OCI-LY1 (cell line): ENCODE data around the gene HPSE2.

Source experiments
- H2AFZ ChIP-seq: fragments of 200-600 bp; sonication (generic), shearing (Covaris generic); 2 replicates; pipeline ENCODE4 v1.6.0; 2014; ENCODE audit warnings: antibody characterized with exemption, mild to moderate bottlenecking, low read length
- H3F3A ChIP-seq: fragments of 200-600 bp; sonication (generic), shearing (Covaris generic); 2 replicates; pipeline ENCODE4 v1.6.0; 2014; ENCODE audit warnings: mild to moderate bottlenecking, antibody characterized with exemption, low read length, moderate library complexity; ENCODE audit not compliant: insufficient read depth
- H3K27ac ChIP-seq: fragments of 200-600 bp; sonication (generic); 2 replicates; pipeline ENCODE4 v1.5.1; 2014; ENCODE audit warnings: low read length, mixed run types, mild to moderate bottlenecking, low read depth; ENCODE audit not compliant: poor library complexity, severe bottlenecking
- H3K27me3 ChIP-seq: fragments of 200-600 bp; sonication (generic); 2 replicates; pipeline ENCODE4 v1.6.0; 2014; ENCODE audit warnings: antibody characterized with exemption, mild to moderate bottlenecking, low read length, moderate library complexity; ENCODE audit not compliant: insufficient read depth
- H3K36me3 ChIP-seq: fragments of 200-600 bp; sonication (generic); 2 replicates; pipeline ENCODE4 v1.6.1; 2014; ENCODE audit warnings: mild to moderate bottlenecking, antibody characterized with exemption, low read length, moderate library complexity, mixed read lengths; ENCODE audit not compliant: insufficient read depth
- H3K4me1 ChIP-seq: fragments of 200-600 bp; sonication (generic); 2 replicates; pipeline ENCODE4 v1.5.1; 2014; ENCODE audit warnings: mild to moderate bottlenecking, low read length, moderate library complexity; ENCODE audit not compliant: insufficient read depth, severe bottlenecking
- H3K4me2 ChIP-seq: fragments of 200-600 bp; sonication (generic), shearing (Covaris generic); 2 replicates; pipeline ENCODE4 v1.6.1; 2014; ENCODE audit warnings: low read length
- H3K4me3 ChIP-seq: fragments of 200-600 bp; sonication (generic); 2 replicates; pipeline ENCODE4 v1.5.1; 2014; ENCODE audit warnings: low read length, low read depth, mild to moderate bottlenecking, mixed read lengths; ENCODE audit not compliant: poor library complexity, severe bottlenecking
- H3K79me2 ChIP-seq: fragments of 200-600 bp; shearing (Covaris generic); 2 replicates; pipeline ENCODE4 v1.6.1; 2016; ENCODE audit warnings: mixed run types, low read length, mixed read lengths; ENCODE audit not compliant: insufficient read depth
- H3K9ac ChIP-seq: fragments of 200-600 bp; sonication (generic), shearing (Covaris generic); 2 replicates; pipeline ENCODE4 v1.6.1; 2014; ENCODE audit warnings: mild to moderate bottlenecking, low read length, mixed read lengths
- H3K9me2 ChIP-seq: fragments of 200-600 bp; sonication (generic), shearing (Covaris generic); 2 replicates; pipeline ENCODE4 v1.6.1; 2014; ENCODE audit warnings: low read depth, mild to moderate bottlenecking, low read length, mixed read lengths
- H3K9me3 ChIP-seq: fragments of 200-600 bp; shearing (Covaris generic); 2 replicates; pipeline ENCODE4 v1.6.1; 2014; ENCODE audit warnings: low read length, mixed read lengths
- H4K20me1 ChIP-seq: fragments of 200-600 bp; sonication (generic), shearing (Covaris generic); 2 replicates; pipeline ENCODE4 v1.6.0; 2016; ENCODE audit warnings: mild to moderate bottlenecking, low read length; ENCODE audit not compliant: insufficient read depth
- CTCF ChIP-seq: fragments of 200-600 bp; sonication (generic), shearing (Covaris generic); IDR thresholded peaks from 2 replicates; pipeline ENCODE4 v1.5.1; 2017; ENCODE audit warnings: mild to moderate bottlenecking, antibody characterized with exemption, low read length, moderate library complexity, mixed read lengths
- EZH2 ChIP-seq: fragments of 200-600 bp; sonication (generic), shearing (Covaris generic); IDR thresholded peaks from 2 replicates; pipeline ENCODE4 v1.8.0; 2017; ENCODE audit warnings: borderline replicate concordance, mixed run types, mild to moderate bottlenecking, antibody characterized with exemption, low read length, moderate library complexity, mixed read lengths

The HPSE2 gene

GRCh38 chr10:98963608-98964007 is 272.0 kb downstream of the HPSE2 start:
- H3K4me1 ChIP-seq: no peaks in the 10 kb centered on the region

DNA sequence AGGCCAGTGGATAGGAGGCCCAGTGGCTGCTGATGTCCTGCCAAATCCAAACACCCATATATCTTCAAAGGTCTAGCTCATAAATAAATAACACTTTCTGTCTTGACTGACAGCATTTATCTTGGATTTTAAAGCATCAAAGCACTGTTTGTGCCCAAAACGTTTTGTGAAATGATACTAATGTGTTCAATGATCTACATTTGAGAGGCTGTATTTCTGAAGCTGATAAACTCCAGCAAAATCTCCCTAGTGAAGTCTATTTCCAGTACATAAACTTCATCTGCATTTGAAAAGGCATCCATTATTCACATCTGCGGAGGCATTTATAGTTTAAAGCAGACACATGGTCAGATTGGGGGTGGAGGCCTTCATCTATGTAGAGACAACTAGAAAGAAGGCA is 276.3 kb downstream of the HPSE2 start:
- Histone ChIP-seq H3K79me2 (no peaks in the 10 kb centered on the region), H3K4me3 (no peak overlapping the region), H4K20me1 (no peaks in the 10 kb centered on the region), H3K27ac (no peak overlapping the region), H3K36me3 (no peaks in the 10 kb centered on the region), H3K27me3 (no peaks in the 10 kb centered on the region), H3K9me2 (no peaks in the 10 kb centered on the region), H3K9ac (no peak overlapping the region), H3K4me2 (no peak overlapping the region), H2AFZ (no peak overlapping the region), H3K9me3 (no peaks in the 10 kb centered on the region), H3F3A (no peaks in the 10 kb centered on the region), H3K4me1 (no peaks in the 10 kb centered on the region)
- TF ChIP-seq EZH2: no peak
- TF ChIP-seq CTCF: no peak

More at GRCh38 chr10:98963608-98964007, 272.0 kb downstream of the HPSE2 start:
- Histone ChIP-seq H3K4me2 (no peak overlapping the region), H3K9ac (no peak overlapping the region), H3K79me2 (no peaks in the 10 kb centered on the region), H3K4me3 (no peak overlapping the region), H2AFZ (no peak overlapping the region), H3F3A (no peaks in the 10 kb centered on the region), H3K27me3 (no peaks in the 10 kb centered on the region), H3K9me3 (no peaks in the 10 kb centered on the region), H3K36me3 (no peaks in the 10 kb centered on the region), H4K20me1 (no peaks in the 10 kb centered on the region), H3K9me2 (no peaks in the 10 kb centered on the region), H3K27ac (no peak overlapping the region)
- TF ChIP-seq CTCF (no peak), EZH2 (no peak)

DNA sequence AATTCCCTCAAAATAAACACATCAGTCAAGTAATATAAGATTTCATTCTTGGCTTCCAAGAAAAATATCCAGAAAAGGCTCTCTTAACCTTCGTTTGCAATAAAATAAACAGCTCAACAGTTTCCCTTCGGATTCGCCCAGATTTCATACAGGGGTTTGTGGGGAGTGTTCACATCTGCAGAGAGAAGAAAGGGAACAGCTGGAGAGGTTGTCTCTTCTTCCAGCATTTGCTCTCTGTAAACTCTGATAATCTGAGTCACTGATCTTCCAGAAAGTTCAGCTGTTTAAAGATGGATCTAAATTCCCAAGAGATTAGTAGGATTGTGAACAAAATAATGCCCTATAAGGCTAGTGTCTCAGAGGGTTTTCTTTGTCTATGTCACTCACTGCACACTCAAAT is 277.9 kb downstream of the HPSE2 start:
- TF ChIP-seq CTCF (no peak), EZH2 (no peak)
- H3F3A ChIP-seq: no peaks in the 10 kb centered on the region
- no peaks in the 10 kb centered on the region for H3K79me2 ChIP-seq
- no peaks in the 10 kb centered on the region for H3K9me3 ChIP-seq
- H3K9ac ChIP-seq: no peak overlapping the region
- H3K4me2 ChIP-seq: no peak overlapping the region
- H3K27ac ChIP-seq: no peak overlapping the region
- no peaks in the 10 kb centered on the region for H3K36me3 ChIP-seq
- H3K4me1 ChIP-seq: no peaks in the 10 kb centered on the region
- no peaks in the 10 kb centered on the region for H3K9me2 ChIP-seq
- H3K4me3 ChIP-seq: no peak overlapping the region
- H4K20me1 ChIP-seq: no peaks in the 10 kb centered on the region
- no peak overlapping the region for H2AFZ ChIP-seq
- no peaks in the 10 kb centered on the region for H3K27me3 ChIP-seq
